SK-N-SH (cell line): Measurements from ENCODE around the gene PHEX. TPM values are rescaled to one million over a fixed set of nuclear protein-coding genes. Genes with fewer than 3 reads are reported as not detected.

Experiments used
- CTCF ChIA-PET: fragments of 300-600, 350-600 bp; formaldehyde crosslinking; extraction: SDS; loops from one replicate; lab custom pipeline; 2021; lab: Yijun Ruan, JAX
- POLR2A ChIA-PET: fragments of 350-600 bp; sonication (Branson Sonifier 250); formaldehyde crosslinking; extraction: SDS; loops from one replicate; lab custom pipeline; 2020; ENCODE audit warnings: antibody characterized with exemption, inconsistent platforms; lab: Yijun Ruan, JAX
- DNase-seq: peaks from one replicate; pipeline ENCODE4 v3.0.0; 2012
- H2AFZ ChIP-seq: fragments of 200-600 bp; sonication (generic); 2 replicates; pipeline ENCODE4 v1.8.1; 2016; ENCODE audit warnings: antibody characterized with exemption, mild to moderate bottlenecking, low read depth
- H3F3A ChIP-seq: fragments of 200-600 bp; sonication (generic); replicated peaks from 2 replicates; pipeline ENCODE3; 2016; ENCODE audit warnings: antibody characterized with exemption, mild to moderate bottlenecking; ENCODE audit not compliant: insufficient read depth
- H3K27ac ChIP-seq, 2 experiments: fragments of 200-500 bp in 1 of 2; fragments of 200-600 bp in 1 of 2; sonication (Bioruptor generic) in 1 of 2; sonication (generic), shearing (Covaris generic) in 1 of 2; 2 replicates each; pipeline versions ENCODE4 v1.5.1 to v1.6.1; 2014 to 2016; ENCODE audit warnings: low read depth in 2 of 2, inconsistent platforms in 1 of 2, low read length in 1 of 2, mild to moderate bottlenecking in 1 of 2, mixed read lengths in 1 of 2
- H3K27me3 ChIP-seq: fragments of 200-600 bp; sonication (generic), shearing (Covaris generic); 2 replicates; pipeline ENCODE4 v1.6.1; 2016; ENCODE audit warnings: mixed run types; ENCODE audit not compliant: insufficient read depth
- H3K36me3 ChIP-seq, 2 experiments: fragments of 200-500 bp in 1 of 2; fragments of 200-600 bp in 1 of 2; sonication (Bioruptor generic) in 1 of 2; sonication (generic) in 1 of 2; replicated peaks in 1 of 2; 2 replicates each; pipeline versions ENCODE3 to v1.5.1; 2014 to 2016; ENCODE audit warnings: low read length in 1 of 2, mild to moderate bottlenecking in 1 of 2; ENCODE audit not compliant: insufficient read depth in 2 of 2, control insufficient read depth in 1 of 2
- H3K4me1 ChIP-seq, 2 experiments: fragments of 200-500 bp in 1 of 2; fragments of 200-600 bp in 1 of 2; sonication (Bioruptor generic) in 1 of 2; sonication (generic), shearing (Covaris generic) in 1 of 2; 2 replicates each; pipeline versions ENCODE4 v1.5.1 to v1.6.1; 2014 to 2016; ENCODE audit warnings: low read depth in 1 of 2, low read length in 1 of 2, mixed run types in 1 of 2; ENCODE audit not compliant: insufficient read depth in 2 of 2, control insufficient read depth in 1 of 2
- H3K4me2 ChIP-seq: fragments of 200-600 bp; sonication (generic), shearing (Covaris generic); 2 replicates; pipeline ENCODE4 v1.6.1; 2017; ENCODE audit warnings: mixed run types
- H3K4me3 ChIP-seq, 2 experiments: fragments of 200-500 bp in 1 of 2; fragments of 200-600 bp in 1 of 2; sonication (Bioruptor generic) in 1 of 2; sonication (generic), shearing (Covaris generic) in 1 of 2; 2 replicates each; pipeline versions ENCODE4 v1.5.1 to v1.8.1; 2014 to 2016; ENCODE audit warnings: low read depth in 2 of 2, inconsistent platforms in 1 of 2, low read length in 1 of 2, mild to moderate bottlenecking in 1 of 2, mixed read lengths in 1 of 2, moderate library complexity in 1 of 2
- H3K79me2 ChIP-seq: fragments of 200-600 bp; sonication (generic); 2 replicates; pipeline ENCODE4 v1.8.1; 2017; ENCODE audit warnings: mild to moderate bottlenecking; ENCODE audit not compliant: insufficient read depth
- H3K9ac ChIP-seq: fragments of 200-600 bp; sonication (generic); 2 replicates; pipeline ENCODE4 v1.6.1; 2017; ENCODE audit warnings: mixed run types
- H3K9me2 ChIP-seq: fragments of 200-600 bp; sonication (generic); 2 replicates; pipeline ENCODE4 v1.6.1; 2017; ENCODE audit warnings: mixed run types
- H3K9me3 ChIP-seq: fragments of 200-600 bp; sonication (generic); 2 replicates; pipeline ENCODE4 v1.6.1; 2017; ENCODE audit warnings: mixed run types, mild to moderate bottlenecking, moderate library complexity
- H4K20me1 ChIP-seq: fragments of 200-600 bp; sonication (generic); 2 replicates; pipeline ENCODE4 v1.6.1; 2017; ENCODE audit warnings: mild to moderate bottlenecking, mixed run types; ENCODE audit not compliant: insufficient read depth
- CTCF ChIP-seq: fragments of 200-600 bp; sonication (generic); IDR thresholded peaks from 2 replicates; pipeline ENCODE4 v1.6.1; 2017; ENCODE audit warnings: antibody characterized with exemption, mild to moderate bottlenecking, moderate library complexity
- FOSL2 ChIP-seq: IDR thresholded peaks from 2 replicates; pipeline ENCODE4 v1.4.0; 2012; ENCODE audit warnings: low read depth, mild to moderate bottlenecking, moderate library complexity, borderline replicate concordance
- FOXJ3 ChIP-seq: sonication (generic); formaldehyde crosslinking; IDR thresholded peaks from 2 replicates; pipeline ENCODE4 v1.5.1; 2020; ENCODE audit warnings: mild to moderate bottlenecking, missing genetic modification reagents
- FOXM1 ChIP-seq: IDR thresholded peaks from 2 replicates; pipeline ENCODE4 v1.4.0; 2012; ENCODE audit warnings: low read depth, mild to moderate bottlenecking
- GABPA ChIP-seq: IDR thresholded peaks from 2 replicates; pipeline ENCODE4 v1.4.0; 2012; ENCODE audit warnings: low read depth, mild to moderate bottlenecking
- GATA2 ChIP-seq: sonication (generic); formaldehyde crosslinking; IDR thresholded peaks from 2 replicates; pipeline ENCODE4 v1.5.0; 2020; ENCODE audit warnings: mild to moderate bottlenecking, missing genetic modification reagents
- IRF3 ChIP-seq: fragments of 150-350 bp; IDR thresholded peaks from 2 replicates; pipeline ENCODE4 v1.6.1; 2016; ENCODE audit warnings: mild to moderate bottlenecking, low read depth, low read length
- JUND ChIP-seq: IDR thresholded peaks from 2 replicates; pipeline ENCODE4 v1.4.0; 2012
- POLR2AphosphoS5 ChIP-seq: IDR thresholded peaks from 2 replicates; pipeline ENCODE4 v1.6.1; 2012; ENCODE audit warnings: low read depth, low read length
- RAD21 ChIP-seq: IDR thresholded peaks from 2 replicates; pipeline ENCODE4 v1.6.1; 2012; ENCODE audit warnings: mild to moderate bottlenecking, low read length
- SMC3 ChIP-seq: IDR thresholded peaks from 2 replicates; pipeline ENCODE4 v1.6.1; 2012; ENCODE audit warnings: low read depth, low read length, improper control_type of control experiment
- YY1 ChIP-seq: IDR thresholded peaks from 2 replicates; pipeline ENCODE4 v1.4.0; 2012; ENCODE audit warnings: low read depth, mild to moderate bottlenecking
- ZBTB33 ChIP-seq: IDR thresholded peaks from 2 replicates; pipeline ENCODE4 v1.4.0; 2012; ENCODE audit warnings: low read depth, borderline replicate concordance
- WGBS: methylation state at CpG from one replicate; pipeline ENCODE4 v1.1.6; 2017; ENCODE audit warnings: low lambda C conversion rate; 5-methylcytosine and 5-hydroxymethylcytosine counted together
- polyA plus RNA-seq, 3 experiments: library from polyadenylated mRNA; depleted of rRNA; stranded (reverse); fragments of >200 nt; gene quantifications; 2 replicates each; pipeline ENCODE4 v1.2.3, GENCODE V29; 2012

Gene PHEX
- polyA plus RNA-seq, 1 of the 3 experiments (the other 2 are of a cell fraction) = 0.35 TPM

DNA sequence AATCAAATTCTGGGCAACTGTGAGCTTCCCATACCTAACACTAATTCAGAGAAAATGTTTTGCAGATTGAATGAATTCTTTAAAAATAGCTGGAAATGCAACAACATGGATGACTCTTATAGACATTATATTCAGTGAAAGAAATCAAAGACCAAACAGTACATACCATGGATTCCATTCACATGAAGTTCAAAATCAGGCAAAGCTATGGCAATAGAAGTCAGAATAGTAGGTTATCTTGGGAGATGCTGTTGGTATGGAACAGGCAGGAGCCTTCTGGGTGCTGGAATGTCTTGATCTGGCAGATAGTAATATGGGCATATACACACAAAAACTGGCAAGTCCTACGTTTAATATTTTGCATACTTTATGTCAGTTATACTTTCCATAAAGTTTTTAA lies 215.0 kb downstream of the PHEX start (continued):
- TF ChIP-seq CTCF (no peak), GABPA (no peak), JUND (peak; percentile 4; the same call in 1 of the 2 replicates), IRF3 (no peak), POLR2AphosphoS5 (no peak), FOSL2 (no peak), SMC3 (no peak), ZBTB33 (no peak), RAD21 (no peak), GATA2 (no peak), YY1 (no peak), FOXJ3 (CRISPR knock-in tag) (no peak)

GRCh38 chrX:22248401-22248800 lies 216.3 kb downstream of the PHEX start:
- Histone ChIP-seq H3K27me3 (no peaks in the 10 kb centered on the region), H4K20me1 (no peaks in the 10 kb centered on the region), H3K9me3 (no peaks in the 10 kb centered on the region), H3K4me3 (no peak overlapping the region), H3K79me2 (no peaks in the 10 kb centered on the region), H3K4me1 (0 out of 4 replicates have a peak, but pooled peaks cover 0 to 7% of the 10 kb centered on the region in 2 experiments), H2AFZ (no peak overlapping the region), H3K9ac (no peak overlapping the region), H3K27ac (no peak overlapping the region), H3K36me3 (no peaks in the 10 kb centered on the region), H3K9me2 (no peaks in the 10 kb centered on the region), H3F3A (peaks cover 21% of the 10 kb centered on the region), H3K4me2 (no peak overlapping the region)
- WGBS = 40% methylated on average over 3 of the region's 3 CpGs
- TF ChIP-seq FOXJ3 (CRISPR knock-in tag) = no peak
- TF ChIP-seq FOXM1 = no peak
- TF ChIP-seq POLR2AphosphoS5 = no peak
- ChIA-PET POLR2A (no interaction called here), CTCF (interaction anchor here (1.6 kb wide), 1 partner anchor 263 kb away, joined by 3 read pairs; no protein-coding TSS in a partner anchor)
- DNase-seq = no peak
